OCI-LY1 (cell line): Measurements from ENCODE around the gene ALCAM.

Experiments used
- H2AFZ ChIP-seq: fragments of 200-600 bp; sonication (generic), shearing (Covaris generic); 2 replicates; pipeline ENCODE4 v1.6.0; 2014; ENCODE audit warnings: antibody characterized with exemption, mild to moderate bottlenecking, low read length
- H3F3A ChIP-seq: fragments of 200-600 bp; sonication (generic), shearing (Covaris generic); 2 replicates; pipeline ENCODE4 v1.6.0; 2014; ENCODE audit warnings: mild to moderate bottlenecking, antibody characterized with exemption, low read length, moderate library complexity; ENCODE audit not compliant: insufficient read depth
- H3K27ac ChIP-seq: fragments of 200-600 bp; sonication (generic); 2 replicates; pipeline ENCODE4 v1.5.1; 2014; ENCODE audit warnings: low read length, mixed run types, mild to moderate bottlenecking, low read depth; ENCODE audit not compliant: poor library complexity, severe bottlenecking
- H3K27me3 ChIP-seq: fragments of 200-600 bp; sonication (generic); 2 replicates; pipeline ENCODE4 v1.6.0; 2014; ENCODE audit warnings: antibody characterized with exemption, mild to moderate bottlenecking, low read length, moderate library complexity; ENCODE audit not compliant: insufficient read depth
- H3K36me3 ChIP-seq: fragments of 200-600 bp; sonication (generic); 2 replicates; pipeline ENCODE4 v1.6.1; 2014; ENCODE audit warnings: mild to moderate bottlenecking, antibody characterized with exemption, low read length, moderate library complexity, mixed read lengths; ENCODE audit not compliant: insufficient read depth
- H3K4me1 ChIP-seq: fragments of 200-600 bp; sonication (generic); 2 replicates; pipeline ENCODE4 v1.5.1; 2014; ENCODE audit warnings: mild to moderate bottlenecking, low read length, moderate library complexity; ENCODE audit not compliant: insufficient read depth, severe bottlenecking
- H3K4me2 ChIP-seq: fragments of 200-600 bp; sonication (generic), shearing (Covaris generic); 2 replicates; pipeline ENCODE4 v1.6.1; 2014; ENCODE audit warnings: low read length
- H3K4me3 ChIP-seq: fragments of 200-600 bp; sonication (generic); 2 replicates; pipeline ENCODE4 v1.5.1; 2014; ENCODE audit warnings: low read length, low read depth, mild to moderate bottlenecking, mixed read lengths; ENCODE audit not compliant: poor library complexity, severe bottlenecking
- H3K79me2 ChIP-seq: fragments of 200-600 bp; shearing (Covaris generic); 2 replicates; pipeline ENCODE4 v1.6.1; 2016; ENCODE audit warnings: mixed run types, low read length, mixed read lengths; ENCODE audit not compliant: insufficient read depth
- H3K9ac ChIP-seq: fragments of 200-600 bp; sonication (generic), shearing (Covaris generic); 2 replicates; pipeline ENCODE4 v1.6.1; 2014; ENCODE audit warnings: mild to moderate bottlenecking, low read length, mixed read lengths
- H3K9me2 ChIP-seq: fragments of 200-600 bp; sonication (generic), shearing (Covaris generic); 2 replicates; pipeline ENCODE4 v1.6.1; 2014; ENCODE audit warnings: low read depth, mild to moderate bottlenecking, low read length, mixed read lengths
- H3K9me3 ChIP-seq: fragments of 200-600 bp; shearing (Covaris generic); 2 replicates; pipeline ENCODE4 v1.6.1; 2014; ENCODE audit warnings: low read length, mixed read lengths
- H4K20me1 ChIP-seq: fragments of 200-600 bp; sonication (generic), shearing (Covaris generic); 2 replicates; pipeline ENCODE4 v1.6.0; 2016; ENCODE audit warnings: mild to moderate bottlenecking, low read length; ENCODE audit not compliant: insufficient read depth
- EZH2 ChIP-seq: fragments of 200-600 bp; sonication (generic), shearing (Covaris generic); IDR thresholded peaks from 2 replicates; pipeline ENCODE4 v1.8.0; 2017; ENCODE audit warnings: borderline replicate concordance, mixed run types, mild to moderate bottlenecking, antibody characterized with exemption, low read length, moderate library complexity, mixed read lengths
- TF ChIP-seq, protein P1 (sequence below): fragments of 200-600 bp; sonication (generic), shearing (Covaris generic); IDR thresholded peaks from 2 replicates; pipeline ENCODE4 v1.5.1; 2017; ENCODE audit warnings: mild to moderate bottlenecking, antibody characterized with exemption, low read length, moderate library complexity, mixed read lengths

ALCAM gene

GRCh38 chr3:105515372-105515771 is 148.7 kb downstream of the ALCAM start:
- Histone ChIP-seq H3K9me3 (no peaks in the 10 kb centered on the region), H3K4me1 (peaks cover 9% of the 10 kb centered on the region), H3K27ac (no peak overlapping the region), H3K9me2 (no peaks in the 10 kb centered on the region), H3K36me3 (no peaks in the 10 kb centered on the region), H3K4me2 (no peak overlapping the region), H4K20me1 (no peaks in the 10 kb centered on the region; the same call in 1 of the 2 replicates), H2AFZ (no peak overlapping the region), H3K27me3 (no peaks in the 10 kb centered on the region), H3K4me3 (no peak overlapping the region), H3F3A (no peaks in the 10 kb centered on the region), H3K79me2 (no peaks in the 10 kb centered on the region), H3K9ac (no peak overlapping the region)
- TF ChIP-seq, protein P1, sequence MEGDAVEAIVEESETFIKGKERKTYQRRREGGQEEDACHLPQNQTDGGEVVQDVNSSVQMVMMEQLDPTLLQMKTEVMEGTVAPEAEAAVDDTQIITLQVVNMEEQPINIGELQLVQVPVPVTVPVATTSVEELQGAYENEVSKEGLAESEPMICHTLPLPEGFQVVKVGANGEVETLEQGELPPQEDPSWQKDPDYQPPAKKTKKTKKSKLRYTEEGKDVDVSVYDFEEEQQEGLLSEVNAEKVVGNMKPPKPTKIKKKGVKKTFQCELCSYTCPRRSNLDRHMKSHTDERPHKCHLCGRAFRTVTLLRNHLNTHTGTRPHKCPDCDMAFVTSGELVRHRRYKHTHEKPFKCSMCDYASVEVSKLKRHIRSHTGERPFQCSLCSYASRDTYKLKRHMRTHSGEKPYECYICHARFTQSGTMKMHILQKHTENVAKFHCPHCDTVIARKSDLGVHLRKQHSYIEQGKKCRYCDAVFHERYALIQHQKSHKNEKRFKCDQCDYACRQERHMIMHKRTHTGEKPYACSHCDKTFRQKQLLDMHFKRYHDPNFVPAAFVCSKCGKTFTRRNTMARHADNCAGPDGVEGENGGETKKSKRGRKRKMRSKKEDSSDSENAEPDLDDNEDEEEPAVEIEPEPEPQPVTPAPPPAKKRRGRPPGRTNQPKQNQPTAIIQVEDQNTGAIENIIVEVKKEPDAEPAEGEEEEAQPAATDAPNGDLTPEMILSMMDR = no peak
- no peak for TF ChIP-seq EZH2

DNA sequence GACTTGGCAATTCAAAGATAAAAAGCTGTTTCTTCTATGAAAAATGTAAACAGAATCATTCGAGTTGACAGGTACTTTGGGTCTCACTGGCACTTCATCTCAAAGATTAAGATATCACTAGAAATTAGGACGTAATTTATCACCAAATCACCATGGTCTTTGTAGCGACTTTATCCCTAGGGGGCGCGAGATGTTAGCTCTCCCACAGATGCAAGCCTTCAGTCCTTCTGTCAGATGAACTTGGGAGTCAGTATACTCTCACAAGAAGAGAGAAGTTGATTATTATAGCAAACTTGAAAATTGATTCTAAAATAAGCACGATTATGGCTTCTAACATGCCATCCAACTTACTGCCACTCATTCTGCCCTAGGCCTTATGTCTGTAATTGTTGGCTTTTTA is 150.3 kb downstream of the ALCAM start:
- Histone ChIP-seq H3K9ac (no peak overlapping the region), H3K4me2 (no peak overlapping the region), H4K20me1 (no peaks in the 10 kb centered on the region; the same call in 1 of the 2 replicates), H3K4me3 (no peak overlapping the region), H3K9me2 (no peaks in the 10 kb centered on the region), H2AFZ (no peak overlapping the region), H3K9me3 (no peaks in the 10 kb centered on the region), H3K4me1 (peaks cover 9% of the 10 kb centered on the region), H3F3A (no peaks in the 10 kb centered on the region), H3K27ac (no peak overlapping the region), H3K36me3 (no peaks in the 10 kb centered on the region), H3K27me3 (no peaks in the 10 kb centered on the region), H3K79me2 (no peaks in the 10 kb centered on the region)
- TF ChIP-seq, protein P1 = 0 out of 2 replicates have a peak, but pooled peaks have one; percentile 9
- TF ChIP-seq EZH2 = no peak

DNA sequence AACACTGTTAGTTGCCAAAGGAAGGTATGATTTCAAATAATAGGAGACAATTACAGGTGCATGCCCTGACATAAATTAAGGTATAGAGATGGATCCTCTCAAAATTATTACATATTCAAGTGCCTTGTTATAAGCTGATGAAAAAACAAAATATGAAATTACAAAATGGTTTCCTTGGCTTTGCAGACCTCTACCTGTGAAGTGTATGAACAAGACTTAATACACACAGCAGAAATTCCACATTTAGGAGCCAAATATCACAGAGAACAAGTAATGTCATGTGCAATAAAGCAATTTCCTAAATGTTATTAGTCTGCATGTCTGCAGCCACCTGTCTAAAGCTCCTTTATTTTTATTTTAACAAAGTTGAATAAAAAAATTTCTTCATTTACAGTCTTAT is 151.5 kb downstream of the ALCAM start:
- H3K27ac ChIP-seq = no peak overlapping the region
- TF ChIP-seq EZH2 = no peak
- TF ChIP-seq, protein P1 = no peak

More for the DNA sequence above, 151.5 kb downstream of the ALCAM start:
- no peaks in the 10 kb centered on the region for H3K9me3 ChIP-seq
- no peaks in the 10 kb centered on the region for H3K79me2 ChIP-seq
- no peak overlapping the region for H3K4me3 ChIP-seq
- H3K9me2 ChIP-seq = no peaks in the 10 kb centered on the region
- H3K9ac ChIP-seq = no peak overlapping the region
- peaks cover 9% of the 10 kb centered on the region for H3K4me1 ChIP-seq
- no peaks in the 10 kb centered on the region for H3K27me3 ChIP-seq
- H3K4me2 ChIP-seq = no peak overlapping the region
- no peak overlapping the region for H2AFZ ChIP-seq
- H4K20me1 ChIP-seq = no peaks in the 10 kb centered on the region; the same call in 1 of the 2 replicates
- H3F3A ChIP-seq = no peaks in the 10 kb centered on the region
- no peaks in the 10 kb centered on the region for H3K36me3 ChIP-seq
